ENCODE data around the gene TTLL3.
"Not testable (repeated sequence)": the region's sequence is repeated elsewhere in the genome, so short reads cannot be mapped to it uniquely, and the experiment has no call there.

The TTLL3 gene

DNA sequence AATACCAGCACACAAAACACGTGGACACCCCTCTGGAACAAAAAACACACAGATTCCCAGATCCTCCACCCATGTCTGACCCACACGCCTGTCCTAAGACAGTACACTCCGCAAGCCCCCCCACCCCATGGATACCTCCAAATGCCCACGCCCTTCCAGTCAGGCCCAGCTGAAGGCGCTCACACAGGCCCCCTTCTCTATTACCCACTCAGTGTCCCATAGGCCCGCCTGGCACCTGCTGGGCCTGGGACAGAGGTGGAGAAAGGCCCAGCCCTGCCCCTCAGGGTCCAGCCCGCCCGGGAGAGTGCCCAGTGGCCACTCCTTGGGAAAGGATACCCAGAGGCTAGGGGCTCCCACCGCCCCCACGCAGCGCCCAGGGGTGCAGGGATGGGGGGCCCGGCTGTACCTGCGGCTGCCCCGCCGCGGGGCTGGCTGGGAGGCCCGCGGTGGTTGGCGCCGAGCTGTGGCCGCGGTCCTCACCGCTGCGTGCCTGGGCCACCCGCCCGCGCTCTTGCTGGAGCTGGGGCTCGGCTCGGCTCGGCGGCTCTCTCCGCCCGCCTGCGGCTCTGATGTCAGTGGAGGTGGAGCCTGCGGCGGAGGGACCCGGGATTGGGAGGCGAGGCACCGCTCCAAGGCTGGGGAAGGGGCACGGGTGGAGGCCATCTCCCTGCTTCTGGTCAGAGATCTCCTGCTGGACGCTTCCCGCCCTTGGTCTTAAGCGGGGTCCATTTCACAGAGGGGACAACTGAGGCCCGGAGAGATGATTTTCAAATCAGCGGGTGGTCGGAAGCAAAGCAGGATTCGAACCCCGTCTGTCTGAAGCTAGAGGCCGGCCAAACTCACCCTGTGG, 40.4 kb upstream of the TTLL3 start, which contains the start of gene CAMK1:
Gene CAMK1, minus strand, starts transcription at position 522 of the 850 bp plus-strand sequence. CDS start 2,198 bp downstream, outside the sequence.
- H3K23ac ChIP-seq (ENCODE audit: low read length in 2 of 2), result peak within 1 kb of the TSS in 1 of 2 experiments; percentile 41
- peak within 1 kb of the TSS; percentile 4 for H2BK5ac ChIP-seq (ENCODE audit: low read depth, low read length, poor library complexity, severe bottlenecking)
- peak within 1 kb of the TSS; percentile 66 for H2AK5ac ChIP-seq (ENCODE audit: low read length, severe bottlenecking)
- H3K79me1 ChIP-seq (replicated peaks; ENCODE audit: low read length, poor library complexity, severe bottlenecking), result peaks cover 16% of the 10 kb centered on the region
- peak; percentile 72 for DNase-seq
- H3K4ac ChIP-seq (ENCODE audit: low read depth in 1 of 2, low read length in 2 of 2), result peak within 1 kb of the TSS; percentile 30 to 70
- peaks cover 5 to 15% of the 10 kb centered on the region in 2 experiments for H3K36me3 ChIP-seq (ENCODE audit: control insufficient read depth in 1 of 2, insufficient read depth in 2 of 2, low read depth in 1 of 2, low read length in 2 of 2)
- H3K18ac ChIP-seq (ENCODE audit: low read depth in 1 of 2, low read length in 2 of 2), result peak within 1 kb of the TSS; percentile 49 to 71
- 15% methylated on average over 49 of the region's 49 CpGs for WGBS
- peak within 1 kb of the TSS in 1 of 2 experiments; percentile 57 for H2BK12ac ChIP-seq (ENCODE audit: low read length in 2 of 2)
- no peak within 1 kb of the TSS for H3K27ac ChIP-seq (ENCODE audit: low read length, poor library complexity, severe bottlenecking)
- H3K9me3 ChIP-seq (ENCODE audit: control insufficient read depth, low read length), result no peaks in the 10 kb centered on the region
- peak within 1 kb of the TSS; percentile 96 for H3K4me2 ChIP-seq (ENCODE audit: low read length, poor library complexity, severe bottlenecking)
- peak within 1 kb of the TSS; percentile 93 for H3K9ac ChIP-seq (ENCODE audit: low read length)
- peak within 1 kb of the TSS; percentile 64 to 86 for H3K4me3 ChIP-seq (ENCODE audit: insufficient read depth in 1 of 2, low read depth in 1 of 2, low read length in 2 of 2)
- peak within 1 kb of the TSS in 1 of 2 experiments; percentile 58 for H3K14ac ChIP-seq (ENCODE audit: low read length in 2 of 2)
- H2AFZ ChIP-seq (ENCODE audit: low read depth, low read length), result peak within 1 kb of the TSS; percentile 66
- H3K4me1 ChIP-seq (ENCODE audit: control insufficient read depth, insufficient read depth, low read depth, low read length), result peaks cover 12% of the 10 kb centered on the region
- no peaks in the 10 kb centered on the region for H3K27me3 ChIP-seq (ENCODE audit: control insufficient read depth in 1 of 2, insufficient read depth in 1 of 2, low read length in 2 of 2)
- H4K8ac ChIP-seq (ENCODE audit: low read length), result peak within 1 kb of the TSS; percentile 96
- H2BK15ac ChIP-seq (ENCODE audit: low read depth, poor library complexity, severe bottlenecking), result peak within 1 kb of the TSS; percentile 84
- H4K91ac ChIP-seq (ENCODE audit: low read length), result peak within 1 kb of the TSS; percentile 84
- peak within 1 kb of the TSS; percentile 71 for H2BK120ac ChIP-seq (ENCODE audit: low read depth, low read length)

DNA sequence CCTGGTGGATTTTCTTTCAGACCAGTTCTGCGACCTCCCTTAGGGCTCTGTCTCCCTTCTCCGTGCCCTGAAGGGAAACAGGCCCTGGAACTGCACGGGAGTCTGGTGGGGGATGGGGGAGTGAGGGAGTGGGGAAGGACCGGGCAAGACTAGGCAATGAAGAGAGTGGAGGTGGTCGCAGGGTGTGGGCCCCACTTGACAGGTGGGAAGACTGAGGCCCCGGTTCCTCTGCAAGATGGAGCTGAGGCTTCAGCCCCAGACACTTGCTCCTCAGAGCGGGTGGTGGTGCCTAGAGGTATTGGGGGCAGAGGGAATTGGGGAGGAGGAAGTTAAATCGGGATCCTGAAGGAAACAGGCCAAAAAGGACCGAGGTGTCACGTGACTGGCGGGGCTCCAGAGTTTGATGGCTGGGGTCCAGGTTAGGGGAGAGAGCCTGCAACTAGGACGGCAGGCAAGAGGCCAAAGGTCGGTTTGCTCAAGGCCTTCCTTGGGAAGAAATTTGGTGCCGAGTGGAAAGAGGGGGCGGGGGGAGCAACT, 39.7 kb upstream of the TTLL3 start:
- Histone ChIP-seq H3K4me1 (ENCODE audit: control insufficient read depth, insufficient read depth, low read depth, low read length) (peaks cover 12% of the 10 kb centered on the region), H2AFZ (ENCODE audit: low read depth, low read length) (no peak overlapping the region), H3K27ac (ENCODE audit: low read length, poor library complexity, severe bottlenecking) (no peak overlapping the region), H3K23ac (ENCODE audit: low read length in 2 of 2) (no peak overlapping the region), H3K4me3 (ENCODE audit: insufficient read depth in 1 of 2, low read depth in 1 of 2, low read length in 2 of 2) (peak overlapping the region; percentile 64 to 86), H4K8ac (ENCODE audit: low read length) (peak overlapping the region; percentile 96), H3K79me1 (replicated peaks; ENCODE audit: low read length, poor library complexity, severe bottlenecking) (peaks cover 16% of the 10 kb centered on the region), H3K4ac (ENCODE audit: low read depth in 1 of 2, low read length in 2 of 2) (peak overlapping the region; percentile 30 to 40), H3K14ac (ENCODE audit: low read length in 2 of 2) (no peak overlapping the region), H3K27me3 (ENCODE audit: control insufficient read depth in 1 of 2, insufficient read depth in 1 of 2, low read length in 2 of 2) (no peaks in the 10 kb centered on the region), H3K18ac (ENCODE audit: low read depth in 1 of 2, low read length in 2 of 2) (peak overlapping the region; percentile 49 to 68), H3K4me2 (ENCODE audit: low read length, poor library complexity, severe bottlenecking) (peak overlapping the region; percentile 96), H2BK12ac (ENCODE audit: low read length in 2 of 2) (no peak overlapping the region), H2BK120ac (ENCODE audit: low read depth, low read length) (no peak overlapping the region), H3K9me3 (ENCODE audit: control insufficient read depth, low read length) (no peaks in the 10 kb centered on the region), H3K9ac (ENCODE audit: low read length) (peak overlapping the region; percentile 93), H4K91ac (ENCODE audit: low read length) (no peak overlapping the region), H2BK5ac (ENCODE audit: low read depth, low read length, poor library complexity, severe bottlenecking) (no peak overlapping the region), H3K36me3 (ENCODE audit: control insufficient read depth in 1 of 2, insufficient read depth in 2 of 2, low read depth in 1 of 2, low read length in 2 of 2) (peaks cover 5 to 12% of the 10 kb centered on the region in 2 experiments), H2AK5ac (ENCODE audit: low read length, severe bottlenecking) (no peak overlapping the region), H2BK15ac (ENCODE audit: low read depth, poor library complexity, severe bottlenecking) (peak overlapping the region; percentile 84)
- no peak for DNase-seq
- WGBS, result 50% methylated on average over 14 of the region's 15 CpGs

DNA sequence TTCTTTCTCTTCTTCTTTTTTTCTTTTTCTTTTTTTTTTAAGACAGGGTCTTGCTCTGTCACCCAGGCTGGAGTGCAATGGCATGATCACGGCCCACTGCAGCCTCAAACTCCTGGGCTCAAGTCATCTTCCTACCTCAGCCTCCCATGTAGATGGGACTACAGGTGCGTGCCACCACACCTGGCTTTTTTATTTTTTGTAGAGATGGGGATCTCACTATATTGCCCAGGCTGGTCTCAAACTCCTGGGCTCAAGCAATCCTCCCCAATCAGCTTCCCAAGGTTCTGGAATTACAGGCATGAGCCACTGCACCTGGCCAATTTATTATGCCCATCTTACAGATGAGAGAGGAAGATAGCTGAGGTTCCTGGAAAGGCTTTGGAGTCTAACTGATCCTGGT, 39.1 kb upstream of the TTLL3 start:
- DNase-seq; H4K8ac ChIP-seq (ENCODE audit: low read length); H3K4me2 ChIP-seq (ENCODE audit: low read length, poor library complexity, severe bottlenecking); H3K14ac ChIP-seq (ENCODE audit: low read length in 2 of 2); H2AK5ac ChIP-seq (ENCODE audit: low read length, severe bottlenecking); H2BK5ac ChIP-seq (ENCODE audit: low read depth, low read length, poor library complexity, severe bottlenecking); H3K4me3 ChIP-seq (ENCODE audit: insufficient read depth in 1 of 2, low read depth in 1 of 2, low read length in 2 of 2); H3K18ac ChIP-seq (ENCODE audit: low read depth in 1 of 2, low read length in 2 of 2); H3K4ac ChIP-seq (ENCODE audit: low read depth in 1 of 2, low read length in 2 of 2); H3K36me3 ChIP-seq (ENCODE audit: control insufficient read depth in 1 of 2, insufficient read depth in 2 of 2, low read depth in 1 of 2, low read length in 2 of 2); H2BK120ac ChIP-seq (ENCODE audit: low read depth, low read length); H2AFZ ChIP-seq (ENCODE audit: low read depth, low read length); H3K9ac ChIP-seq (ENCODE audit: low read length); H3K23ac ChIP-seq (ENCODE audit: low read length in 2 of 2); H2BK15ac ChIP-seq (ENCODE audit: low read depth, poor library complexity, severe bottlenecking); H2BK12ac ChIP-seq (ENCODE audit: low read length in 2 of 2); H3K9me3 ChIP-seq (ENCODE audit: control insufficient read depth, low read length); H3K27me3 ChIP-seq (ENCODE audit: control insufficient read depth in 1 of 2, insufficient read depth in 1 of 2, low read length in 2 of 2); H3K27ac ChIP-seq (ENCODE audit: low read length, poor library complexity, severe bottlenecking); H4K91ac ChIP-seq (ENCODE audit: low read length): not testable (repeated sequence)
- WGBS, result 100% methylated on average over 1 of the region's 2 CpGs
- Histone ChIP-seq H3K79me1 (replicated peaks; ENCODE audit: low read length, poor library complexity, severe bottlenecking) (peaks cover 16% of the 10 kb centered on the region), H3K4me1 (ENCODE audit: control insufficient read depth, insufficient read depth, low read depth, low read length) (peaks cover 10% of the 10 kb centered on the region)
